Hepatocyte (in vitro differentiated cells): ENCODE measurements around the gene YPEL1. TPM values are rescaled to one million over a fixed set of nuclear protein-coding genes. Genes with fewer than 3 reads are reported as not detected.

Source experiments
- DNase-seq: peaks from one replicate; pipeline ENCODE4 v3.0.0-alpha.2; 2016; ENCODE audit warnings: low spot score
- H2AFZ ChIP-seq: fragments of 200-600 bp; sonication (generic); 2 replicates; pipeline ENCODE4 v1.6.0; 2016; ENCODE audit warnings: antibody characterized with exemption, mild to moderate bottlenecking
- H3K27ac ChIP-seq: fragments of 200-600 bp; sonication (generic); 2 replicates; pipeline ENCODE4 v1.5.1; 2016; ENCODE audit warnings: mild to moderate bottlenecking
- H3K27me3 ChIP-seq: fragments of 200-600 bp; sonication (generic); 2 replicates; pipeline ENCODE4 v1.6.1; 2016
- H3K36me3 ChIP-seq: fragments of 200-600 bp; sonication (generic); replicated peaks from 2 replicates; pipeline ENCODE4 v1.5.1; 2016; ENCODE audit warnings: low read depth; ENCODE audit not compliant: insufficient read depth
- H3K4me1 ChIP-seq: fragments of 200-600 bp; sonication (generic); 2 replicates; pipeline ENCODE4 v1.5.1; 2016; ENCODE audit warnings: mild to moderate bottlenecking, moderate library complexity; ENCODE audit not compliant: insufficient read depth
- H3K4me2 ChIP-seq: fragments of 200-600 bp; sonication (generic); 2 replicates; pipeline ENCODE4 v1.6.0; 2016
- H3K4me3 ChIP-seq: fragments of 200-600 bp; sonication (generic); 2 replicates; pipeline ENCODE4 v1.5.1; 2016; ENCODE audit warnings: mild to moderate bottlenecking
- H3K79me2 ChIP-seq: fragments of 200-600 bp; sonication (generic); 2 replicates; pipeline ENCODE4 v1.6.0; 2017; ENCODE audit warnings: mild to moderate bottlenecking
- H3K9me2 ChIP-seq: fragments of 200-600 bp; sonication (generic); replicated peaks from 2 replicates; pipeline ENCODE4 v1.6.0; 2017; ENCODE audit warnings: mild to moderate bottlenecking; ENCODE audit not compliant: insufficient read depth
- H3K9me3 ChIP-seq: fragments of 200-600 bp; sonication (generic); 2 replicates; pipeline ENCODE4 v1.5.1; 2016; ENCODE audit warnings: low read depth, mild to moderate bottlenecking
- H4K20me1 ChIP-seq: fragments of 200-600 bp; sonication (generic); 2 replicates; pipeline ENCODE4 v1.6.0; 2016; ENCODE audit warnings: mild to moderate bottlenecking; ENCODE audit not compliant: insufficient read depth, poor library complexity, severe bottlenecking
- EZH2 ChIP-seq: fragments of 200-600 bp; sonication (generic); IDR thresholded peaks from 2 replicates; pipeline ENCODE4 v1.6.1; 2016; ENCODE audit warnings: antibody characterized with exemption, mild to moderate bottlenecking, borderline replicate concordance
- EZH2phosphoT487 ChIP-seq: fragments of 200-600 bp; sonication (generic); IDR thresholded peaks from one replicate; pipeline ENCODE4 v1.6.1; 2018; ENCODE audit warnings: antibody characterized with exemption, mild to moderate bottlenecking, low read depth, moderate library complexity; ENCODE audit not compliant: unreplicated experiment, severe bottlenecking
- WGBS: methylation state at CpG from one replicate; pipeline ENCODE4 v1.1.6; 2016; ENCODE audit warnings: low lambda C conversion rate; ENCODE audit errors: missing lambda C conversion rate; 5-methylcytosine and 5-hydroxymethylcytosine counted together
- polyA plus RNA-seq: library from polyadenylated mRNA; unstranded; fragments of >200 nt; fragmentation: Nextera tagmentation; extraction: Ambion mirVana; gene quantifications from 2 replicates; pipeline ENCODE4 v1.2.1, GENCODE V29; 2016
- total RNA-seq: library from RNA; depleted of rRNA; stranded (reverse); fragments of >200 nt; gene quantifications from 2 replicates; pipeline ENCODE4 v1.2.3, GENCODE V29; 2014
- TF ChIP-seq, protein P1 (sequence below): fragments of 200-600 bp; sonication (generic); IDR thresholded peaks from 2 replicates; pipeline ENCODE4 v1.5.1; 2016; ENCODE audit warnings: antibody characterized with exemption, mild to moderate bottlenecking; ENCODE audit not compliant: poor library complexity

YPEL1 gene
- total and polyA plus RNA-seq, 2 experiments from 2014 or later, result 2.0 to 3.1 TPM

DNA sequence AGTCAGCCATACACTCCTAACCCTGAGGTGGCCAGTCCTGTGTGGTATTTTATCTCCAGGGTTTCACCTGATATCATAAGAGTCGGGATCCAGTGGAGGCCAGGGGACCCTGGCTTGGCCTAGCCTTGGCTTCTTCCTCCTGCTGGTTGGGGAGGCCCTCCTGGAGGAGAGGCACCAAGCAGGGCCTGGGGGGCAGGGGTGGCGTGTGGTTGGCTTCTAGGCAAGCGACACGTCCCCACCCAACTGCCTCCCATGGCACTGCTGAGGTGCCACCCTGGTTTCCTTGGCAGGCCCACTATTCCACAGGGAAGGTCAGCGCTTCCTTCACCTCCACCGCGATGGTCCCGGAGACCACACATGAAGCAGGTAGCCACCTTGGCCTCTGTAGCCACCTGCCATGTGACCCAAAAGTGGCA, 49.4 kb downstream of the YPEL1 start:
- H3K9me3 ChIP-seq, result no peaks in the 10 kb centered on the region
- H4K20me1 ChIP-seq, result no peaks in the 10 kb centered on the region
- no peak for DNase-seq
- H3K36me3 ChIP-seq, result no peaks in the 10 kb centered on the region
- H3K4me2 ChIP-seq, result no peak overlapping the region
- no peak overlapping the region for H2AFZ ChIP-seq
- no peak overlapping the region for H3K27ac ChIP-seq
- H3K4me3 ChIP-seq, result no peak overlapping the region
- no peaks in the 10 kb centered on the region for H3K4me1 ChIP-seq
- H3K9me2 ChIP-seq, result no peaks in the 10 kb centered on the region
- H3K79me2 ChIP-seq, result no peaks in the 10 kb centered on the region
- 91% methylated on average over 8 of the region's 8 CpGs for WGBS
- TF ChIP-seq EZH2phosphoT487 (no peak), EZH2 (no peak)
- TF ChIP-seq, protein P1, sequence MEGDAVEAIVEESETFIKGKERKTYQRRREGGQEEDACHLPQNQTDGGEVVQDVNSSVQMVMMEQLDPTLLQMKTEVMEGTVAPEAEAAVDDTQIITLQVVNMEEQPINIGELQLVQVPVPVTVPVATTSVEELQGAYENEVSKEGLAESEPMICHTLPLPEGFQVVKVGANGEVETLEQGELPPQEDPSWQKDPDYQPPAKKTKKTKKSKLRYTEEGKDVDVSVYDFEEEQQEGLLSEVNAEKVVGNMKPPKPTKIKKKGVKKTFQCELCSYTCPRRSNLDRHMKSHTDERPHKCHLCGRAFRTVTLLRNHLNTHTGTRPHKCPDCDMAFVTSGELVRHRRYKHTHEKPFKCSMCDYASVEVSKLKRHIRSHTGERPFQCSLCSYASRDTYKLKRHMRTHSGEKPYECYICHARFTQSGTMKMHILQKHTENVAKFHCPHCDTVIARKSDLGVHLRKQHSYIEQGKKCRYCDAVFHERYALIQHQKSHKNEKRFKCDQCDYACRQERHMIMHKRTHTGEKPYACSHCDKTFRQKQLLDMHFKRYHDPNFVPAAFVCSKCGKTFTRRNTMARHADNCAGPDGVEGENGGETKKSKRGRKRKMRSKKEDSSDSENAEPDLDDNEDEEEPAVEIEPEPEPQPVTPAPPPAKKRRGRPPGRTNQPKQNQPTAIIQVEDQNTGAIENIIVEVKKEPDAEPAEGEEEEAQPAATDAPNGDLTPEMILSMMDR, result no peak
- no peaks in the 10 kb centered on the region for H3K27me3 ChIP-seq

DNA sequence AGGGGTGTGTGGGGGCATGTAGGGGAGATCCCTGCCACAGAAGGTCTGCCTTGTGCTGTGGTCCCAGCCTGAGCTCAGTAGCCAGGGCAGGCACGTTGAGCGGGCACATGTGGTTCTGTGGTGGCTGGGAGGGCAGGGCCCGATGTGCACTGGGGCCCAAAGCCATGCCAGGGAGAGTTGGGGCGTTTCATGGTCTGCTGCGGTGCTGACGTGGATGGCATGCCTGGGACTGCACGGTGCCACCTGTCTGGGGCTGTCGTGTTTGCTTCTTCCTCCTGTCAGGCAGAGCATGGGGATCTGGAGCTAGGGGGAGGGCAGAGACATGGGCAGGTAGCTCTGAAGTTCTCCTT, 50.5 kb downstream of the YPEL1 start:
- Histone ChIP-seq H3K27ac (no peak overlapping the region), H3K4me2 (no peak overlapping the region)

DNA sequence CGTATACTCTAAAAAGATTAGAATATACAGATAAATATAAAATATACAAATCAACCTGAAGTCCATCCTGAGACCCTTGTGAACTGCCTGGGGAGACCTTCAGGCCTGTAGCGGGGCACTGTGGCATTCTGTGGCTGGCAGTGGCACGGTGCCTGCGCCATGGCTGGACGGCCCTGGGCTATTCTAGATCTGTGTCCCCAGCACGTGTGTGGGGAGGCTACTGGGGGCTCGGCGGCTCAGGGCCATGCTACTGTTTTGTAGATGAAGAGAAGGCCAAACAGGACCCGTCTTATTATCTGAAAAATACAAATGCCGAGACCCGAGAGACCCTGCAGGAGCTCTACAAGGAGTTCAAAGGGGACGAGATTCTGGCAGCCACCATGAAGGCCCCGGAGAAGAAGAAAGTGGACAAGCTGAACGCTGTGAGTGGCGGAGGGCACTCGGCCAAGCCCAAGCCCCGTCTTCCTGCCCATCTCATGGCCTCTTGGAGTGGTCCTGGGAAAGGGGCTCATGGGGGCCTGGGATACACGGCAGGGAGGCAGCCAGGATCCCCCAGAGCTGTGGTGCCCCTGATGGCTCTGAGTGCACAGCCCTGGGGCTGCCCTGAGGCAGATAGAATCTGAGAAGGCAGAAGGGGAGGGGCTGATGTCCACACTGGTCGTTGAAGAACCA, 51.0 kb downstream of the YPEL1 start:
- no peaks in the 10 kb centered on the region for H3K36me3 ChIP-seq
- no peak overlapping the region for H2AFZ ChIP-seq
- H4K20me1 ChIP-seq, result no peaks in the 10 kb centered on the region
- no peaks in the 10 kb centered on the region for H3K4me1 ChIP-seq
- no peaks in the 10 kb centered on the region for H3K9me3 ChIP-seq
- H3K4me2 ChIP-seq, result no peak overlapping the region
- no peak overlapping the region for H3K27ac ChIP-seq
- H3K27me3 ChIP-seq, result no peaks in the 10 kb centered on the region
- 91% methylated on average over 19 of the region's 19 CpGs for WGBS
- no peak overlapping the region for H3K4me3 ChIP-seq
- DNase-seq, result no peak
- TF ChIP-seq EZH2phosphoT487 (no peak), EZH2 (no peak)
- TF ChIP-seq, protein P1, result no peak
- no peaks in the 10 kb centered on the region for H3K9me2 ChIP-seq
- no peaks in the 10 kb centered on the region for H3K79me2 ChIP-seq

More for the DNA sequence above, 50.5 kb downstream of the YPEL1 start:
- Histone ChIP-seq H3K4me1 (no peaks in the 10 kb centered on the region), H2AFZ (no peak overlapping the region), H4K20me1 (no peaks in the 10 kb centered on the region), H3K4me3 (no peak overlapping the region), H3K27me3 (no peaks in the 10 kb centered on the region), H3K9me3 (no peaks in the 10 kb centered on the region), H3K9me2 (no peaks in the 10 kb centered on the region), H3K36me3 (no peaks in the 10 kb centered on the region), H3K79me2 (no peaks in the 10 kb centered on the region)
- WGBS, result 95% methylated on average over 7 of the region's 8 CpGs
- no peak for DNase-seq
- no peak for TF ChIP-seq EZH2
- TF ChIP-seq, protein P1, result no peak
- TF ChIP-seq EZH2phosphoT487, result no peak
